PFSK-1 (cell line): ENCODE data around the gene NEBL.

Source experiments
- FOXP2 ChIP-seq: optimal IDR thresholded peaks from 2 replicates; pipeline ENCODE3; 2011; ENCODE audit warnings: borderline replicate concordance, control low read depth, inconsistent platforms; ENCODE audit not compliant: insufficient read depth; ENCODE audit errors: extremely low read length, extremely low read depth
- POLR2AphosphoS5 ChIP-seq: IDR thresholded peaks from 2 replicates; pipeline ENCODE4 v1.6.1; 2012; ENCODE audit warnings: low read depth, mild to moderate bottlenecking, control low read depth, low read length, moderate library complexity
- SIN3A ChIP-seq: IDR thresholded peaks from 2 replicates; pipeline ENCODE4 v1.6.1; 2012; ENCODE audit warnings: mild to moderate bottlenecking, low read length, moderate library complexity, borderline replicate concordance; ENCODE audit not compliant: insufficient read depth
- TAF1 ChIP-seq: IDR thresholded peaks from 2 replicates; pipeline ENCODE4 v1.6.1; 2012; ENCODE audit warnings: low read length, control low read depth, borderline replicate concordance; ENCODE audit not compliant: insufficient read depth
- TF ChIP-seq, protein P1 (sequence below), 2 experiments: IDR thresholded peaks; 2 replicates each; pipeline versions ENCODE4 v1.6.1 to v1.8.0; 2011 to 2012; ENCODE audit warnings: low read depth in 2 of 2, low read length in 2 of 2, control low read depth in 1 of 2, inconsistent platforms in 1 of 2, mild to moderate bottlenecking in 1 of 2, moderate library complexity in 1 of 2; ENCODE audit not compliant: insufficient read depth in 1 of 2

Gene NEBL

DNA sequence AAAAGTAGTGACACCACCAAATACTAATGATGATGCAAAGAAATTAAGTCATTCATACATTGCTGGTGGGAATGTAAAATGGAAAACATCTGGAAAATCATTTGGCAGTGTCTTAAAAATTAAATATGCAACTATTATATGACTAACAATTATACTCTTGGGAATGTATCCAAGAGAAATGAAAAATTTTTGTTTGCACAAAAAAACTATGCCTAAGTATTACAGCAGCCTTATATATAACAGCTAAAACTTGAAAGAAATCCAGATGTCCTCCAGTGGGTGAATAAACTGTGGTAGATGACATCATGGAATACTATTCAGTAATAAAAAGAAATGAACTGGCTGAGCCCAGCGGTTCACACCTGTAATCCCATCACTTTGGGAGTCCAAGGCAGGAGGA is 132.0 kb downstream of the NEBL start:
- TF ChIP-seq POLR2AphosphoS5 = no peak
- no peak for TF ChIP-seq TAF1
- TF ChIP-seq SIN3A = no peak
- TF ChIP-seq, protein P1, sequence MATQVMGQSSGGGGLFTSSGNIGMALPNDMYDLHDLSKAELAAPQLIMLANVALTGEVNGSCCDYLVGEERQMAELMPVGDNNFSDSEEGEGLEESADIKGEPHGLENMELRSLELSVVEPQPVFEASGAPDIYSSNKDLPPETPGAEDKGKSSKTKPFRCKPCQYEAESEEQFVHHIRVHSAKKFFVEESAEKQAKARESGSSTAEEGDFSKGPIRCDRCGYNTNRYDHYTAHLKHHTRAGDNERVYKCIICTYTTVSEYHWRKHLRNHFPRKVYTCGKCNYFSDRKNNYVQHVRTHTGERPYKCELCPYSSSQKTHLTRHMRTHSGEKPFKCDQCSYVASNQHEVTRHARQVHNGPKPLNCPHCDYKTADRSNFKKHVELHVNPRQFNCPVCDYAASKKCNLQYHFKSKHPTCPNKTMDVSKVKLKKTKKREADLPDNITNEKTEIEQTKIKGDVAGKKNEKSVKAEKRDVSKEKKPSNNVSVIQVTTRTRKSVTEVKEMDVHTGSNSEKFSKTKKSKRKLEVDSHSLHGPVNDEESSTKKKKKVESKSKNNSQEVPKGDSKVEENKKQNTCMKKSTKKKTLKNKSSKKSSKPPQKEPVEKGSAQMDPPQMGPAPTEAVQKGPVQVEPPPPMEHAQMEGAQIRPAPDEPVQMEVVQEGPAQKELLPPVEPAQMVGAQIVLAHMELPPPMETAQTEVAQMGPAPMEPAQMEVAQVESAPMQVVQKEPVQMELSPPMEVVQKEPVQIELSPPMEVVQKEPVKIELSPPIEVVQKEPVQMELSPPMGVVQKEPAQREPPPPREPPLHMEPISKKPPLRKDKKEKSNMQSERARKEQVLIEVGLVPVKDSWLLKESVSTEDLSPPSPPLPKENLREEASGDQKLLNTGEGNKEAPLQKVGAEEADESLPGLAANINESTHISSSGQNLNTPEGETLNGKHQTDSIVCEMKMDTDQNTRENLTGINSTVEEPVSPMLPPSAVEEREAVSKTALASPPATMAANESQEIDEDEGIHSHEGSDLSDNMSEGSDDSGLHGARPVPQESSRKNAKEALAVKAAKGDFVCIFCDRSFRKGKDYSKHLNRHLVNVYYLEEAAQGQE (IDR thresholded peaks at IDR 0.05; ENCODE audit: insufficient read depth in 1 of 2, low read depth in 2 of 2, low read length in 2 of 2) = no peak

- TF ChIP-seq TAF1 = no peak
- TF ChIP-seq, protein P1 (IDR thresholded peaks at IDR 0.05; ENCODE audit: insufficient read depth in 1 of 2, low read depth in 2 of 2, low read length in 2 of 2) = no peak
- TF ChIP-seq POLR2AphosphoS5 = no peak
- no peak for TF ChIP-seq SIN3A
- no peak for TF ChIP-seq FOXP2
Observed at GRCh38 chr10:20760460-20760859, 136.7 kb downstream of the NEBL start.

GRCh38 chr10:20748551-20748950 is 148.6 kb downstream of the NEBL start:
- TF ChIP-seq SIN3A (no peak), FOXP2 (no peak), POLR2AphosphoS5 (no peak), TAF1 (no peak)

DNA sequence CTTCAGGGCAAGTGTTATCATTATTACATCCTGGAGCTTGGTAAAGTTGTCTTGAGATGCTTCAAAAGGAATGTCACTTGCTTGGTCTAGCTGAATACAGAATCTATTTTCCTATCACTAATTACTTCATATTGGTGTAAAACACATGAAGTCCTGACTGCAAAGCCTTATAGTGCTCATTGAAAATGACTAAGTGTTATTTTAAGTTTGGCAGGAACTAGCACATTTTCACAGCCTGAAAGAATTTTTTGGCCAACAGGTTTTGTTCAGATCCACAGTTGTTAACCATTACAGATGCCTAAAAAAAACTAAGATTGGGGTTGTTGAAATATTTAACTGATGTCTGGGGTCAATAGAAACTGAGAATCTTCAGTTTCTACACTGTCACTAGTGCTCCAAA is 149.3 kb downstream of the NEBL start:
- TF ChIP-seq POLR2AphosphoS5 (no peak), SIN3A (no peak), TAF1 (no peak), FOXP2 (no peak)
- TF ChIP-seq, protein P1 (IDR thresholded peaks at IDR 0.05; ENCODE audit: insufficient read depth in 1 of 2, low read depth in 2 of 2, low read length in 2 of 2) = no peak

DNA sequence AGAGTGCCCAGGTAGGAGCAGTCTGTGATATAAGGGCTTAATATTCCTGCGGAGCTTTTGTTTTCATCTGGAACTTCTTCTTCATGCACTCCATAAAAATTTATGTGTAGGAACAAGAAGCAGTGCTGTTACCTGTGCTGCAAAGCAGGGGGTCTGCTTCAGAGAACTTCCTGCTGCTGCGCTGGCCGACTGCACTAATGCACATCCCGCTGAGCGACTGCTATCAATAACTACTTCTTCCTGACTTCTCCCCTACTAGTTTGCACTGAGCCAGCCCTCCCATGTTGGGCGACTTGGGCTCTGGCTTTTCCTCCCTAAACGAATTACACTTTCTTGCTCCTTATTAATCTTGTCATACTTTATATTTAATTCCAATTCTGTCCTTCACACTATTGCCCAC is 150.3 kb downstream of the NEBL start:
- TF ChIP-seq, protein P1 (IDR thresholded peaks at IDR 0.05; ENCODE audit: insufficient read depth in 1 of 2, low read depth in 2 of 2, low read length in 2 of 2) = no peak
- no peak for TF ChIP-seq POLR2AphosphoS5
- no peak for TF ChIP-seq TAF1
- TF ChIP-seq FOXP2 = no peak
- no peak for TF ChIP-seq SIN3A
